Endothelial cell of umbilical vein (primary cell): ENCODE results near the gene CFAP61. TPM values are rescaled to one million over a fixed set of nuclear protein-coding genes. Genes with fewer than 3 reads are reported as not detected.

ENCODE experiments used
- BruUV-seq: library from RNA; stranded (reverse); fragments of 400-500 nt; replicated peaks from 2 replicates; lab custom pipeline; 2021; lab: Mats Ljungman, UMichigan
- CTCF ChIA-PET: fragments of 300-600, 350-600 bp; sonication (Branson Sonifier 250); formaldehyde crosslinking; loops from one replicate; lab custom pipeline; 2021; ENCODE audit warnings: antibody characterized with exemption, inconsistent platforms; lab: Charles Lee
- POLR2A ChIA-PET: fragments of 300-600, 350-600 bp; sonication (Branson Sonifier 250); formaldehyde crosslinking; loops from one replicate; lab custom pipeline; 2021; ENCODE audit warnings: antibody characterized with exemption, inconsistent platforms; lab: Charles Lee
- DNase-seq: peaks from one replicate; pipeline ENCODE4 v3.0.0-alpha.2; 2011; ENCODE audit warnings: low read depth, low spot score
- FAIRE-seq: peaks from 2 replicates; lab custom pipeline; 2011; peaks lifted over from hg19 to GRCh38; lab: Jason Lieb, UNC
- H2AFZ ChIP-seq: 2 replicates; pipeline ENCODE4 v1.6.0; 2012; ENCODE audit warnings: low read depth, low read length, control low read depth, inconsistent platforms
- H3K27ac ChIP-seq: 2 replicates; pipeline ENCODE4 v1.5.1; 2011; ENCODE audit warnings: low read depth, mild to moderate bottlenecking, control low read depth, low read length, moderate library complexity; ENCODE audit not compliant: insufficient read depth
- H3K27me3 ChIP-seq, 2 experiments: 2 replicates each; pipeline versions ENCODE4 v1.6.0 to v1.6.1; 2011; ENCODE audit warnings: low read length in 2 of 2, mixed read lengths in 1 of 2; ENCODE audit not compliant: control insufficient read depth in 2 of 2, insufficient read depth in 2 of 2
- H3K36me3 ChIP-seq, 2 experiments: 2 replicates in 1 of 2; 3 replicates in 1 of 2; pipeline ENCODE4 v1.5.1; 2011; ENCODE audit warnings: low read length in 2 of 2, mild to moderate bottlenecking in 1 of 2, moderate library complexity in 1 of 2; ENCODE audit not compliant: control insufficient read depth in 2 of 2, insufficient read depth in 2 of 2; ENCODE audit errors: extremely low read depth in 1 of 2
- H3K4me1 ChIP-seq: 3 replicates; pipeline ENCODE4 v1.5.1; 2011; ENCODE audit warnings: mild to moderate bottlenecking, low read length; ENCODE audit not compliant: control insufficient read depth, insufficient read depth; ENCODE audit errors: extremely low read depth
- H3K4me2 ChIP-seq: 2 replicates; pipeline ENCODE4 v1.6.1; 2011; ENCODE audit warnings: low read length, control low read depth, mixed read lengths; ENCODE audit not compliant: insufficient read depth
- H3K4me3 ChIP-seq, 3 experiments: fragments of 200-600 bp in 1 of 3; sonication (generic), shearing (Covaris generic) in 1 of 3; replicated peaks in 1 of 3; 2 replicates each; pipeline ENCODE4 v1.5.1; 2011 to 2016; ENCODE audit warnings: control low read depth in 3 of 3, low read length in 3 of 3, mild to moderate bottlenecking in 2 of 3, inconsistent platforms in 1 of 3, low read depth in 1 of 3, moderate library complexity in 1 of 3; ENCODE audit not compliant: insufficient read depth in 1 of 3
- H3K79me2 ChIP-seq: 2 replicates; pipeline ENCODE4 v1.6.0; 2012; ENCODE audit warnings: low read length, inconsistent platforms; ENCODE audit not compliant: control insufficient read depth, insufficient read depth
- H3K9ac ChIP-seq: replicated peaks from 2 replicates; pipeline ENCODE3; 2011; ENCODE audit warnings: low read length, control low read depth; ENCODE audit not compliant: insufficient read depth; ENCODE audit errors: extremely low read depth
- H3K9me1 ChIP-seq: replicated peaks from 3 replicates; pipeline ENCODE4 v1.6.0; 2011; ENCODE audit warnings: mild to moderate bottlenecking, low read length; ENCODE audit not compliant: control insufficient read depth, insufficient read depth; ENCODE audit errors: extremely low read depth
- H3K9me3 ChIP-seq: replicated peaks from 2 replicates; pipeline ENCODE4 v1.5.1; 2012; ENCODE audit warnings: low read length, inconsistent platforms; ENCODE audit not compliant: control insufficient read depth, insufficient read depth
- H4K20me1 ChIP-seq: replicated peaks from 2 replicates; pipeline ENCODE3; 2011; ENCODE audit warnings: mild to moderate bottlenecking, low read length; ENCODE audit not compliant: control insufficient read depth, insufficient read depth; ENCODE audit errors: extremely low read depth
- CTCF ChIP-seq, 2 donors: IDR thresholded peaks; 1 replicate in 1 of 2; 2 replicates in 1 of 2; pipeline ENCODE4 v1.5.1; 2011; ENCODE audit warnings: low read length in 2 of 2, mild to moderate bottlenecking in 2 of 2, moderate library complexity in 2 of 2, control low read depth in 1 of 2, inconsistent platforms in 1 of 2, low read depth in 1 of 2; ENCODE audit not compliant: insufficient read depth in 1 of 2; ENCODE audit errors: extremely low read depth in 1 of 2
- EZH2 ChIP-seq: IDR thresholded peaks from 2 replicates; pipeline ENCODE4 v1.6.1; 2012; ENCODE audit warnings: borderline replicate concordance, low read depth, mild to moderate bottlenecking, moderate library complexity, low read length, inconsistent platforms; ENCODE audit not compliant: severe bottlenecking
- FOS ChIP-seq: IDR thresholded peaks from 2 replicates; pipeline ENCODE4 v1.6.1; 2011; ENCODE audit warnings: mild to moderate bottlenecking, low read length, moderate library complexity, borderline replicate concordance; ENCODE audit not compliant: insufficient read depth
- GATA2 ChIP-seq: IDR thresholded peaks from 2 replicates; pipeline ENCODE4 v1.7.0; 2011; ENCODE audit warnings: low read depth, mild to moderate bottlenecking, moderate library complexity, mixed read lengths, low read length; ENCODE audit not compliant: insufficient read length, insufficient read depth
- JUN ChIP-seq: IDR thresholded peaks from 2 replicates; pipeline ENCODE4 v1.6.1; 2011; ENCODE audit warnings: borderline replicate concordance, low read depth; ENCODE audit not compliant: insufficient read length, insufficient read depth
- MYC ChIP-seq: IDR thresholded peaks from one replicate; pipeline ENCODE4 v1.6.1; 2011; ENCODE audit warnings: mild to moderate bottlenecking, low read depth, low read length
- POLR2A ChIP-seq: IDR thresholded peaks from 2 replicates; pipeline ENCODE4 v1.6.1; 2012; ENCODE audit warnings: low read depth, mild to moderate bottlenecking, control low read depth, low read length
- POLR2AphosphoS5 ChIP-seq: IDR thresholded peaks from 2 replicates; pipeline ENCODE4 v1.6.1; 2012; ENCODE audit warnings: low read depth, mild to moderate bottlenecking, control low read depth, low read length, moderate library complexity; ENCODE audit not compliant: insufficient read depth
- dilution Hi-C: fragments of 300-500 bp; cut with MboI; formaldehyde crosslinking; loops from one replicate; pipeline ENCODE4 v1.15.0; 2019; ENCODE audit warnings: low sequenced_read_pairs; ENCODE audit not compliant: extremely low pct_ligation_motif_present
- intact Hi-C: fragments of 100-400 bp; cut with micrococcal nuclease; formaldehyde crosslinking; loops from one replicate; pipeline ENCODE4 v1.10.0; 2022
- polyA plus RNA-seq, 4 experiments: library from polyadenylated mRNA; depleted of rRNA in 3 of 4; stranded (reverse) in 3 of 4; unstranded in 1 of 4; fragments of >200 nt; gene quantifications; 2 replicates each; pipeline versions ENCODE4 v1.2.1 to v1.2.3, GENCODE V29; 2011 to 2012; ENCODE audit warnings: missing spikeins in 1 of 4
- total RNA-seq: library from RNA; stranded (reverse); gene quantifications from 2 replicates; pipeline ENCODE4 v1.2.3, GENCODE V29; 2021
- TF ChIP-seq, protein P1 (sequence below): IDR thresholded peaks from 2 replicates; pipeline ENCODE4 v1.6.1; 2011; ENCODE audit not compliant: insufficient read depth, insufficient read length

CFAP61 gene
- total and polyA plus RNA-seq, 2 donors (not counting 3 experiments of a cell fraction or from before 2014, with no cell fraction given) = not detected

GRCh38 chr20:20318365-20319161, 266.2 kb downstream of the CFAP61 start:
- ChIA-PET CTCF (no interaction called here), POLR2A (no interaction called here)
- H3K79me2 ChIP-seq = no peaks in the 10 kb centered on the region
- no TSS peak for BruUV-seq
- intact Hi-C loops (no loop called here), dilution Hi-C loops (no loop called here)
- no peak overlapping the region for H2AFZ ChIP-seq
- no peaks in the 10 kb centered on the region for H3K4me1 ChIP-seq
- no peaks in the 10 kb centered on the region for H3K27me3 ChIP-seq
- DNase-seq = no peak
- H3K9me3 ChIP-seq = no peaks in the 10 kb centered on the region
- H3K4me2 ChIP-seq = no peak overlapping the region
- no peaks in the 10 kb centered on the region for H3K9me1 ChIP-seq
- no peak for TF ChIP-seq POLR2AphosphoS5
- no peak for TF ChIP-seq EZH2
- TF ChIP-seq, protein P1, sequence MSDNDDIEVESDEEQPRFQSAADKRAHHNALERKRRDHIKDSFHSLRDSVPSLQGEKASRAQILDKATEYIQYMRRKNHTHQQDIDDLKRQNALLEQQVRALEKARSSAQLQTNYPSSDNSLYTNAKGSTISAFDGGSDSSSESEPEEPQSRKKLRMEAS = no peak
- no peak for TF ChIP-seq CTCF (IDR thresholded peaks at IDR 0.05; ENCODE audit: extremely low read depth in 1 of 2, insufficient read depth in 1 of 2, low read depth in 1 of 2, low read length in 2 of 2)
- no peak for TF ChIP-seq POLR2A
- TF ChIP-seq MYC = no peak
- no peak for TF ChIP-seq JUN
- no peak for TF ChIP-seq GATA2
- no peak for TF ChIP-seq FOS
- H3K4me3 ChIP-seq = no peak overlapping the region
- FAIRE-seq = no peak
- no peaks in the 10 kb centered on the region for H4K20me1 ChIP-seq
- no peaks in the 10 kb centered on the region for H3K36me3 ChIP-seq
- H3K27ac ChIP-seq = no peak overlapping the region
- no peak overlapping the region for H3K9ac ChIP-seq
